GM12878 (cell line): Measurements from ENCODE around the gene TOMM20. TPM values are rescaled to one million over a fixed set of nuclear protein-coding genes. Genes with fewer than 3 reads are reported as not detected.

Experiments used
- BHLHE40 ChIP-seq, 2 experiments: fragments of 450-650 bp in 1 of 2; IDR thresholded peaks; 2 replicates each; pipeline ENCODE4 v1.6.1; 2011 to 2017; ENCODE audit warnings: low read depth in 2 of 2, borderline replicate concordance in 1 of 2, improper control_type of control experiment in 1 of 2, low read length in 1 of 2, mild to moderate bottlenecking in 1 of 2
- CREB1 ChIP-seq: IDR thresholded peaks from 2 replicates; pipeline ENCODE4 v1.6.1; 2012; ENCODE audit warnings: low read depth, mild to moderate bottlenecking, inconsistent platforms
- NKRF ChIP-seq: fragments of 450-650 bp; conservative IDR thresholded peaks from 2 replicates; pipeline ENCODE4 v1.6.1; 2017; ENCODE audit warnings: mild to moderate bottlenecking, moderate library complexity
- RAD21 ChIP-seq: IDR thresholded peaks from 2 replicates; pipeline ENCODE4 v1.6.1; 2011; ENCODE audit warnings: mild to moderate bottlenecking, low read depth, low read length, moderate library complexity; ENCODE audit not compliant: insufficient read depth
- RAD51 ChIP-seq: fragments of 450-650 bp; IDR thresholded peaks from 2 replicates; pipeline ENCODE4 v1.6.1; 2016; ENCODE audit warnings: moderate library complexity, mild to moderate bottlenecking, inconsistent platforms
- SMARCA5 ChIP-seq: fragments of 450-650 bp; IDR thresholded peaks from 2 replicates; pipeline ENCODE4 v1.6.1; 2017; ENCODE audit warnings: mild to moderate bottlenecking
- ZNF274 ChIP-seq: IDR thresholded peaks from one replicate; pipeline ENCODE4 v1.8.0; 2011; ENCODE audit not compliant: insufficient read length, insufficient read depth
- polyA plus RNA-seq, 11 experiments: library from polyadenylated mRNA; depleted of rRNA in 4 of 11; unstranded in 6 of 11; stranded (reverse) in 5 of 11; fragments of >200 nt; fragmentation: Nextera tagmentation in 4 of 11; fragmentation: Illumina TruSeq in 1 of 11; extraction: Ambion mirVana in 4 of 11; extraction: Trizol in 1 of 11; gene quantifications; 1 replicate in 1 of 11; 2 replicates in 10 of 11; pipeline versions ENCODE4 v1.2.1 to v1.2.3, GENCODE V29; 2011 to 2016; ENCODE audit warnings: inconsistent platforms in 2 of 11, missing spikeins in 2 of 11, low read depth in 1 of 11
- total RNA-seq, 4 experiments: library from RNA; depleted of rRNA in 3 of 4; stranded (reverse); fragments of >200 nt in 3 of 4; fragmentation: Illumina TruSeq in 1 of 4; extraction: Trizol in 1 of 4; gene quantifications; 2 replicates each; pipeline versions ENCODE4 v1.2.1 to v1.2.3, GENCODE V29; 2013 to 2021
- TF ChIP-seq, protein P1 (sequence below): fragments of 450-650 bp; IDR thresholded peaks from 2 replicates; pipeline ENCODE4 v1.6.1; 2017; ENCODE audit warnings: mild to moderate bottlenecking, moderate library complexity
- TF ChIP-seq, protein P2 (sequence below): fragments of 450-650 bp; IDR thresholded peaks from 2 replicates; pipeline ENCODE4 v1.6.1; 2017; ENCODE audit warnings: mild to moderate bottlenecking, moderate library complexity
- TF ChIP-seq, protein P3 (sequence below): IDR thresholded peaks from 2 replicates; pipeline ENCODE4 v1.6.1; 2011; ENCODE audit warnings: mild to moderate bottlenecking, low read depth, low read length, moderate library complexity; ENCODE audit not compliant: insufficient replicate concordance
- TF ChIP-seq, protein P4 (sequence below): fragments of 450-650 bp; IDR thresholded peaks from 2 replicates; pipeline ENCODE4 v1.6.1; 2016; ENCODE audit warnings: mild to moderate bottlenecking, moderate library complexity, borderline replicate concordance

TOMM20 gene
- total and polyA plus RNA-seq, 10 of the 15 experiments (the other 5 are each of a cell fraction or from before 2014, with no cell fraction given): 39.8 to 138 (median 70.1) TPM

DNA sequence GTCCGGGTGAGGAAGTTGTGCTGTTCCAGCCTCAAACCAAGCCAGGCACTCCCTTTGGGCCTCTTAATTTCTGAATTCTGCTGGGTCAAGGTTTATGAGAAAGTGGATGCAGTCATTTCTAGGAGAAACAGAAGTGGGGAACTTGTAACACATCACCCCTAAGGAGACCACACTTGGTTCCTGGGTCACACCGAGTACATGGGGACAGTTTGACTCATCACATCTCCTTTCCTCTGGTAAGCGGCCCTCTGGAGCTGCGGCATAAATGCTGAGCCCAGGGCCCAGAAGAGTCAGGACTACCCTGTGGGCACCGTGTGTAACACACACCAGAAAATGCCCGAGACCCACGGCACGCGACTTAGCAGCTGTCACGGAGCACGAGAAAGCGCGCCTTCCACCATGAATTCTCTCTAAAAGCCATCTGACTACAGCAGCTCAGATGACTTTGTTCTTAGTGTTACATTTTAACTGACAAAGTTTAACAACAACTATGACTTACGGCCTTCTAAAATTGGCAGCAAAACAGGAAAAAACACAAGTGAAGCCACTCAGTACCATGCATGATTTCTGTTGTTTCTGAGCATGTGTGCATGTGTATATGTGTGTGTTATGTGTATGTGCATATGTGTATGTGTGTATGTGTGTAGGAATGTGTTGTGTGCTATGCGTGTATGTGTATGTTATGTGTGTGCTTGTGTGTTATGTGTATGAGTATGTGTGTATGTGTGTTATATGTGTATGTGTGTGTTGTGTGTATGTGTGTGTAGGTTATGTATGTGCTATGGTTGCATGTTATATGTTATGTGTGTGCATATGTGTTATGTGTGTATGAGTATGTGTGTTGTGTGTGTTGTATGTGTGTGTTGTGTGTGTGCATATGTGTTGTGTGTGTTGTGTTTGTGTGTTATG, 50.8 kb downstream of the TOMM20 start (continued):
- TF ChIP-seq, protein P1, sequence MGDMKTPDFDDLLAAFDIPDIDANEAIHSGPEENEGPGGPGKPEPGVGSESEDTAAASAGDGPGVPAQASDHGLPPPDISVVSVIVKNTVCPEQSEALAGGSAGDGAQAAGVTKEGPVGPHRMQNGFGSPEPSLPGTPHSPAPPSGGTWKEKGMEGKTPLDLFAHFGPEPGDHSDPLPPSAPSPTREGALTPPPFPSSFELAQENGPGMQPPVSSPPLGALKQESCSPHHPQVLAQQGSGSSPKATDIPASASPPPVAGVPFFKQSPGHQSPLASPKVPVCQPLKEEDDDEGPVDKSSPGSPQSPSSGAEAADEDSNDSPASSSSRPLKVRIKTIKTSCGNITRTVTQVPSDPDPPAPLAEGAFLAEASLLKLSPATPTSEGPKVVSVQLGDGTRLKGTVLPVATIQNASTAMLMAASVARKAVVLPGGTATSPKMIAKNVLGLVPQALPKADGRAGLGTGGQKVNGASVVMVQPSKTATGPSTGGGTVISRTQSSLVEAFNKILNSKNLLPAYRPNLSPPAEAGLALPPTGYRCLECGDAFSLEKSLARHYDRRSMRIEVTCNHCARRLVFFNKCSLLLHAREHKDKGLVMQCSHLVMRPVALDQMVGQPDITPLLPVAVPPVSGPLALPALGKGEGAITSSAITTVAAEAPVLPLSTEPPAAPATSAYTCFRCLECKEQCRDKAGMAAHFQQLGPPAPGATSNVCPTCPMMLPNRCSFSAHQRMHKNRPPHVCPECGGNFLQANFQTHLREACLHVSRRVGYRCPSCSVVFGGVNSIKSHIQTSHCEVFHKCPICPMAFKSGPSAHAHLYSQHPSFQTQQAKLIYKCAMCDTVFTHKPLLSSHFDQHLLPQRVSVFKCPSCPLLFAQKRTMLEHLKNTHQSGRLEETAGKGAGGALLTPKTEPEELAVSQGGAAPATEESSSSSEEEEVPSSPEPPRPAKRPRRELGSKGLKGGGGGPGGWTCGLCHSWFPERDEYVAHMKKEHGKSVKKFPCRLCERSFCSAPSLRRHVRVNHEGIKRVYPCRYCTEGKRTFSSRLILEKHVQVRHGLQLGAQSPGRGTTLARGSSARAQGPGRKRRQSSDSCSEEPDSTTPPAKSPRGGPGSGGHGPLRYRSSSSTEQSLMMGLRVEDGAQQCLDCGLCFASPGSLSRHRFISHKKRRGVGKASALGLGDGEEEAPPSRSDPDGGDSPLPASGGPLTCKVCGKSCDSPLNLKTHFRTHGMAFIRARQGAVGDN: peak; percentile 98
- TF ChIP-seq ZNF274 (no peak), CREB1 (no peak), BHLHE40 (IDR thresholded peaks at IDR 0.05; ENCODE audit: borderline replicate concordance in 1 of 2, low read depth in 2 of 2, low read length in 1 of 2) (peak; percentile 98 to 99), NKRF (peak; percentile 64), RAD21 (peak; percentile 1), SMARCA5 (peak; percentile 40; the same call in 1 of the 2 replicates), RAD51 (peak; percentile 40; the same call in 1 of the 2 replicates)
- TF ChIP-seq, protein P2, sequence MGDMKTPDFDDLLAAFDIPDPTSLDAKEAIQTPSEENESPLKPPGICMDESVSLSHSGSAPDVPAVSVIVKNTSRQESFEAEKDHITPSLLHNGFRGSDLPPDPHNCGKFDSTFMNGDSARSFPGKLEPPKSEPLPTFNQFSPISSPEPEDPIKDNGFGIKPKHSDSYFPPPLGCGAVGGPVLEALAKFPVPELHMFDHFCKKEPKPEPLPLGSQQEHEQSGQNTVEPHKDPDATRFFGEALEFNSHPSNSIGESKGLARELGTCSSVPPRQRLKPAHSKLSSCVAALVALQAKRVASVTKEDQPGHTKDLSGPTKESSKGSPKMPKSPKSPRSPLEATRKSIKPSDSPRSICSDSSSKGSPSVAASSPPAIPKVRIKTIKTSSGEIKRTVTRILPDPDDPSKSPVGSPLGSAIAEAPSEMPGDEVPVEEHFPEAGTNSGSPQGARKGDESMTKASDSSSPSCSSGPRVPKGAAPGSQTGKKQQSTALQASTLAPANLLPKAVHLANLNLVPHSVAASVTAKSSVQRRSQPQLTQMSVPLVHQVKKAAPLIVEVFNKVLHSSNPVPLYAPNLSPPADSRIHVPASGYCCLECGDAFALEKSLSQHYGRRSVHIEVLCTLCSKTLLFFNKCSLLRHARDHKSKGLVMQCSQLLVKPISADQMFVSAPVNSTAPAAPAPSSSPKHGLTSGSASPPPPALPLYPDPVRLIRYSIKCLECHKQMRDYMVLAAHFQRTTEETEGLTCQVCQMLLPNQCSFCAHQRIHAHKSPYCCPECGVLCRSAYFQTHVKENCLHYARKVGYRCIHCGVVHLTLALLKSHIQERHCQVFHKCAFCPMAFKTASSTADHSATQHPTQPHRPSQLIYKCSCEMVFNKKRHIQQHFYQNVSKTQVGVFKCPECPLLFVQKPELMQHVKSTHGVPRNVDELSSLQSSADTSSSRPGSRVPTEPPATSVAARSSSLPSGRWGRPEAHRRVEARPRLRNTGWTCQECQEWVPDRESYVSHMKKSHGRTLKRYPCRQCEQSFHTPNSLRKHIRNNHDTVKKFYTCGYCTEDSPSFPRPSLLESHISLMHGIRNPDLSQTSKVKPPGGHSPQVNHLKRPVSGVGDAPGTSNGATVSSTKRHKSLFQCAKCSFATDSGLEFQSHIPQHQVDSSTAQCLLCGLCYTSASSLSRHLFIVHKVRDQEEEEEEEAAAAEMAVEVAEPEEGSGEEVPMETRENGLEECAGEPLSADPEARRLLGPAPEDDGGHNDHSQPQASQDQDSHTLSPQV: peak; percentile 94
- TF ChIP-seq, protein P3, sequence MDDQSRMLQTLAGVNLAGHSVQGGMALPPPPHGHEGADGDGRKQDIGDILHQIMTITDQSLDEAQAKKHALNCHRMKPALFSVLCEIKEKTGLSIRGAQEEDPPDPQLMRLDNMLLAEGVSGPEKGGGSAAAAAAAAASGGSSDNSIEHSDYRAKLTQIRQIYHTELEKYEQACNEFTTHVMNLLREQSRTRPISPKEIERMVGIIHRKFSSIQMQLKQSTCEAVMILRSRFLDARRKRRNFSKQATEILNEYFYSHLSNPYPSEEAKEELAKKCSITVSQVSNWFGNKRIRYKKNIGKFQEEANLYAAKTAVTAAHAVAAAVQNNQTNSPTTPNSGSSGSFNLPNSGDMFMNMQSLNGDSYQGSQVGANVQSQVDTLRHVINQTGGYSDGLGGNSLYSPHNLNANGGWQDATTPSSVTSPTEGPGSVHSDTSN: no peak
- TF ChIP-seq, protein P4, sequence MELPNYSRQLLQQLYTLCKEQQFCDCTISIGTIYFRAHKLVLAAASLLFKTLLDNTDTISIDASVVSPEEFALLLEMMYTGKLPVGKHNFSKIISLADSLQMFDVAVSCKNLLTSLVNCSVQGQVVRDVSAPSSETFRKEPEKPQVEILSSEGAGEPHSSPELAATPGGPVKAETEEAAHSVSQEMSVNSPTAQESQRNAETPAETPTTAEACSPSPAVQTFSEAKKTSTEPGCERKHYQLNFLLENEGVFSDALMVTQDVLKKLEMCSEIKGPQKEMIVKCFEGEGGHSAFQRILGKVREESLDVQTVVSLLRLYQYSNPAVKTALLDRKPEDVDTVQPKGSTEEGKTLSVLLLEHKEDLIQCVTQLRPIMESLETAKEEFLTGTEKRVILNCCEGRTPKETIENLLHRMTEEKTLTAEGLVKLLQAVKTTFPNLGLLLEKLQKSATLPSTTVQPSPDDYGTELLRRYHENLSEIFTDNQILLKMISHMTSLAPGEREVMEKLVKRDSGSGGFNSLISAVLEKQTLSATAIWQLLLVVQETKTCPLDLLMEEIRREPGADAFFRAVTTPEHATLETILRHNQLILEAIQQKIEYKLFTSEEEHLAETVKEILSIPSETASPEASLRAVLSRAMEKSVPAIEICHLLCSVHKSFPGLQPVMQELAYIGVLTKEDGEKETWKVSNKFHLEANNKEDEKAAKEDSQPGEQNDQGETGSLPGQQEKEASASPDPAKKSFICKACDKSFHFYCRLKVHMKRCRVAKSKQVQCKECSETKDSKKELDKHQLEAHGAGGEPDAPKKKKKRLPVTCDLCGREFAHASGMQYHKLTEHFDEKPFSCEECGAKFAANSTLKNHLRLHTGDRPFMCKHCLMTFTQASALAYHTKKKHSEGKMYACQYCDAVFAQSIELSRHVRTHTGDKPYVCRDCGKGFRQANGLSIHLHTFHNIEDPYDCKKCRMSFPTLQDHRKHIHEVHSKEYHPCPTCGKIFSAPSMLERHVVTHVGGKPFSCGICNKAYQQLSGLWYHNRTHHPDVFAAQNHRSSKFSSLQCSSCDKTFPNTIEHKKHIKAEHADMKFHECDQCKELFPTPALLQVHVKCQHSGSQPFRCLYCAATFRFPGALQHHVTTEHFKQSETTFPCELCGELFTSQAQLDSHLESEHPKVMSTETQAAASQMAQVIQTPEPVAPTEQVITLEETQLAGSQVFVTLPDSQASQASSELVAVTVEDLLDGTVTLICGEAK: peak; percentile 27; the same call in 1 of the 2 replicates
